Activated CD8-positive, alpha-beta T cell treated with anti-CD3 and anti-CD28 coated beads for 36 hours (primary cell): Measurements from ENCODE around the gene GATAD1. TPM values are rescaled to one million over a fixed set of nuclear protein-coding genes. Genes with fewer than 3 reads are reported as not detected.

Experiments used
- ATAC-seq: fragments of 200-7000 bp; cut with Tn5 transposase; one replicate; pipeline ENCODE4 v1.10.0; 2021; ENCODE audit warnings: mild to moderate bottlenecking, moderate library complexity
- CTCF ChIA-PET: fragments of 350-600 bp; sonication (Branson Sonifier 250); formaldehyde crosslinking; loops from one replicate; lab custom pipeline; 2021; ENCODE audit warnings: antibody characterized with exemption; lab: Charles Lee
- POLR2A ChIA-PET: fragments of 350-600 bp; sonication (Branson Sonifier 250); formaldehyde crosslinking; loops from one replicate; lab custom pipeline; 2021; ENCODE audit warnings: antibody characterized with exemption; lab: Charles Lee
- DNase-seq: peaks from one replicate; pipeline ENCODE4 v3.0.0-alpha.2; 2020
- H3K27ac Mint-ChIP-seq: one replicate; pipeline ENCODE4 v1.8.0; 2021; ENCODE audit warnings: mild to moderate bottlenecking, mixed read lengths
- H3K27me3 Mint-ChIP-seq: one replicate; pipeline ENCODE4 v1.8.0; 2021; ENCODE audit warnings: mixed read lengths
- H3K36me3 Mint-ChIP-seq: one replicate; pipeline ENCODE4 v1.8.0; 2021; ENCODE audit warnings: low read depth, mixed read lengths
- H3K4me1 Mint-ChIP-seq: one replicate; pipeline ENCODE4 v1.8.0; 2021; ENCODE audit warnings: low read depth, mixed read lengths
- H3K4me3 Mint-ChIP-seq: one replicate; pipeline ENCODE4 v1.8.0; 2021; ENCODE audit warnings: mild to moderate bottlenecking, moderate library complexity, mixed read lengths
- H3K9me3 Mint-ChIP-seq: one replicate; pipeline ENCODE4 v1.8.0; 2021; ENCODE audit warnings: mixed read lengths
- intact Hi-C: fragments of 100-400 bp; cut with micrococcal nuclease; formaldehyde crosslinking; loops from one replicate; pipeline ENCODE4 v1.10.0; 2022
- total RNA-seq, 2 experiments: library from RNA; stranded (reverse); gene quantifications; one replicate each; pipeline ENCODE4 v1.2.3, GENCODE V29; 2021
- TF ChIP-seq, protein P1 (sequence below): fragments of 200-600 bp; IDR thresholded peaks from one replicate; pipeline ENCODE4 v1.8.0; 2022; ENCODE audit warnings: antibody characterized with exemption, mild to moderate bottlenecking

The GATAD1 gene
- total RNA-seq, 2 experiments from 2014 or later, result 19.7 to 19.8 TPM

DNA sequence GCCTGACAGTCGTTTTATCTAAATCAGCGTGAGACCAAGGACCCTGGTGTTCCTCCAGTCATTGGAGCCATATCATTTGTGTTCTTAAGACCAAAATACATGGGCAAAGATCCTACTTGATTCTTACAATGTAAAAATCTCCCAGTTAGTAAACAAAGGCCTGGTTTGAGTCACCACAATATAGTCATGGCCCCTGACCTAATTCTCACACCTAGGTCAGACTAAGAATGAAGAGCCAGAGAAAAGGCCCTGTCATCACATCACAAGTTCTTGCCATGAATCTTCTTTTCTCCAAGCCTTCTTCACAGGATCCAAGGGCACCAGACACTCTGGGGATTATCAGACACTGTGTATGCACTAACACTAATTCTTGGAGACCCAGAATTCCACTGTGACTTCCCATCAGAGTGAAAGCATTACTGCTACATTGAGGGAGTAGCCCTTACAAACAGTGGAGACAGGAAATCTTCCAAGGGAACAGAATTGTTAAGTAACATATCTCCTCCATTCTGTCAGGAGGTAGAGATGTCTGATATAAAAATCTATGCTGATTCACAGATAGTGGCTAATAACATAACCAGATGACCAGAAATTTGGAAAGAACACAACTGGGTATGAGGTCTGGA, 38.1 kb downstream of the GATAD1 start:
- POLR2A ChIA-PET, result no interaction called here
- Mint-ChIP-seq H3K9me3 (no peaks in the 10 kb centered on the region), H3K36me3 (peaks cover 4% of the 10 kb centered on the region), H3K4me1 (no peaks in the 10 kb centered on the region), H3K27me3 (no peaks in the 10 kb centered on the region), H3K27ac (no peak overlapping the region), H3K4me3 (no peak overlapping the region)
- CTCF ChIA-PET, result interaction anchor here (1.4 kb wide), 1 partner anchor 8 kb away, joined by 3 read pairs; no protein-coding TSS in a partner anchor
- peak; percentile 42 for ATAC-seq
- no peak for DNase-seq
- TF ChIP-seq, protein P1, sequence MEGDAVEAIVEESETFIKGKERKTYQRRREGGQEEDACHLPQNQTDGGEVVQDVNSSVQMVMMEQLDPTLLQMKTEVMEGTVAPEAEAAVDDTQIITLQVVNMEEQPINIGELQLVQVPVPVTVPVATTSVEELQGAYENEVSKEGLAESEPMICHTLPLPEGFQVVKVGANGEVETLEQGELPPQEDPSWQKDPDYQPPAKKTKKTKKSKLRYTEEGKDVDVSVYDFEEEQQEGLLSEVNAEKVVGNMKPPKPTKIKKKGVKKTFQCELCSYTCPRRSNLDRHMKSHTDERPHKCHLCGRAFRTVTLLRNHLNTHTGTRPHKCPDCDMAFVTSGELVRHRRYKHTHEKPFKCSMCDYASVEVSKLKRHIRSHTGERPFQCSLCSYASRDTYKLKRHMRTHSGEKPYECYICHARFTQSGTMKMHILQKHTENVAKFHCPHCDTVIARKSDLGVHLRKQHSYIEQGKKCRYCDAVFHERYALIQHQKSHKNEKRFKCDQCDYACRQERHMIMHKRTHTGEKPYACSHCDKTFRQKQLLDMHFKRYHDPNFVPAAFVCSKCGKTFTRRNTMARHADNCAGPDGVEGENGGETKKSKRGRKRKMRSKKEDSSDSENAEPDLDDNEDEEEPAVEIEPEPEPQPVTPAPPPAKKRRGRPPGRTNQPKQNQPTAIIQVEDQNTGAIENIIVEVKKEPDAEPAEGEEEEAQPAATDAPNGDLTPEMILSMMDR, result no peak
- intact Hi-C loops, result no loop called here

DNA sequence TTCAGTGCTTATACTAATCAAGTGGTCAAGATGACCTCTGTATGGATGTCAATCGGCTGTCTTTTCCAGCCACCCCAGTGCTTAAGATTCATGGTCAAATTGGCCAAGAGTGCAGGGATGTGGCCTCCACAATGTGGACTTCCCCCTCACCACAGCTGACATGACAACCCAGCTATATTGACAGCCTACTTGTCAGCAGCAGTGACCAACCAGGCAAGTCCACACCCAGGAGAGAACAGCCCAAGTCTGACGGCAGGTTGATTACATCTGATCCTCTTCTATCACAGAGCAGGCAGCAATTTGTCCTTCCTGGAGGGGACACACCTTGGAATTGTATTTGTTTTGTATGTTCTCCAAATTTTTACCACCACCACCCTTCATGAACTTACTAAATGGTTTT, 38.7 kb downstream of the GATAD1 start:
- ChIA-PET CTCF (interaction anchor here (1.4 kb wide), 1 partner anchor 9 kb away, joined by 3 read pairs; no protein-coding TSS in a partner anchor), POLR2A (no interaction called here)
- ATAC-seq, result no peak

DNA sequence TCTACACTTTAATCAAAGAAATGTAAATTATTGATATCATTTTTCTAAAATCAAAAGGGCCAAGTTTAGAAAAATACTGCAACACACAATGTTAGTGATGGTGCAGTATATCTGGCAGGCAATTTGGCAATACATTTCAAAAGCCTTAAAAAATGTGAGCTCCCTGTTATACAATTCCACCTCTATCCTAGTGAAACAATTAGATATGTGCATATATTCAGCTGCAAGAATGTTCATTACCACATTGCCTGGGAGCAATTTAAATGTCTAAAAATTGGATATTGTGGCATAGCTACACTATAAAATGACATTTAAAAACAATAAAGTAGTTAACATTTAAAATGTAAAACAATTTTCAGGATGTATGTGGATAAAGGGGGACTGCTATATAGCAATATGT, 40.5 kb downstream of the GATAD1 start:
- ChIA-PET POLR2A (no interaction called here), CTCF (no interaction called here)
- intact Hi-C loops, result no loop called here
- Mint-ChIP-seq H3K27me3 (no peaks in the 10 kb centered on the region), H3K9me3 (no peaks in the 10 kb centered on the region), H3K36me3 (peaks cover 7% of the 10 kb centered on the region), H3K4me1 (no peaks in the 10 kb centered on the region), H3K4me3 (no peak overlapping the region), H3K27ac (no peak overlapping the region)
- ATAC-seq, result no peak
- TF ChIP-seq, protein P1, result no peak
- no peak for DNase-seq

More for the DNA sequence above, 38.7 kb downstream of the GATAD1 start:
- Mint-ChIP-seq H3K9me3 (no peaks in the 10 kb centered on the region), H3K4me1 (no peaks in the 10 kb centered on the region), H3K27me3 (no peaks in the 10 kb centered on the region), H3K4me3 (no peak overlapping the region), H3K27ac (no peak overlapping the region), H3K36me3 (peaks cover 4% of the 10 kb centered on the region)
- DNase-seq, result no peak
- TF ChIP-seq, protein P1, result no peak
- intact Hi-C loops, result no loop called here

DNA sequence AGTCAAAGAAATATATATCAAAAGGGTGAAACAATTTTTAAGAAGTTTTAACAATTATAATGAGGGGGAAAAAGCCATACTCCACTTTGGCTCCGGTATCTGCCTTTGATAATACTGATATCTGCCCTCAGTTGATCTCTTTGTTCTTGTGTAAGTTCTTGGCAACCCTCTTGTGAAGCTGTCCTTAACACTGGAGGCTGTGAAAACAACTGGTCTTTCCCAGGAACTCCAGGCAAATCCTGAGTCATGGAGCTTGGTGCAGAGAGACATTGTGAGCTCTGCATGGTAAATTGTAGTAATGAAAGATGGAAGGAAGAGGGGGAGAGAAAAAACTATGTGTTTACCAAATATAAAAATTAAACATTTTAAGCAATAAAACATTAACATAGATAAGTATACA, 42.4 kb downstream of the GATAD1 start:
- intact Hi-C loops, result no loop called here
- TF ChIP-seq, protein P1, result no peak
- Mint-ChIP-seq H3K27ac (no peak overlapping the region), H3K4me3 (no peak overlapping the region), H3K27me3 (no peaks in the 10 kb centered on the region), H3K36me3 (peaks cover 13% of the 10 kb centered on the region), H3K9me3 (no peaks in the 10 kb centered on the region), H3K4me1 (no peaks in the 10 kb centered on the region)
- ATAC-seq (no peak), DNase-seq (no peak)
- ChIA-PET CTCF (interaction anchor here (0.8 to 1.4 kb wide), 2 partner anchors 28 to 41 kb away, joined by 4 read pairs; no protein-coding TSS in a partner anchor), POLR2A (no interaction called here)

DNA sequence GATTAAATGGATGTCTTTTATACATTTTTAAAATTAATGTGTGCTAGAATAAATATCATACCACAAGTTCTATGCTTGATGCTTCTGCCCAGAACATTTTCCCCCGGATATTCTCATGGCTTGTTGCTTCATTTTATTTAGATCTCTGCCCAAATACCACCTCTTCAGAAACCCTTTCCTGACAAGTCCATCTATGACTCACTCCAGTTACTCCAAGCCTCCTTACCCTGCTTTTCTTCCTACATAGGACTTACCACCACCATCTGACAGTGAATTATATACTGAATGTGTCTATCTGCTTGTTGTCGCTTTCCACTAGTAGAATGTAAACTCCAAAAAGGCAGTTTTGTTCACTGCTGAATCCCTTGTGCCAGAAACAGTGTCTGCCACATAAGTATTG, 49.6 kb downstream of the GATAD1 start:
- Mint-ChIP-seq H3K9me3 (no peaks in the 10 kb centered on the region), H3K27ac (no peak overlapping the region), H3K27me3 (no peaks in the 10 kb centered on the region), H3K4me3 (no peak overlapping the region), H3K36me3 (peaks cover 19% of the 10 kb centered on the region), H3K4me1 (no peaks in the 10 kb centered on the region)
- CTCF ChIA-PET, result no interaction called here
- DNase-seq (no peak), ATAC-seq (no peak)
- intact Hi-C loops, result no loop called here
- POLR2A ChIA-PET, result no interaction called here
- TF ChIP-seq, protein P1, result no peak
